Loucy (cell line): Measurements from ENCODE around the gene BLNK.
"Not testable (repeated sequence)": the region's sequence is repeated elsewhere in the genome, so short reads cannot be mapped to it uniquely, and the experiment has no call there.

Experiments used
- H2AFZ ChIP-seq: fragments of 200-600 bp; sonication (generic); 2 replicates; pipeline ENCODE4 v1.6.0; 2016; ENCODE audit warnings: antibody characterized with exemption, mild to moderate bottlenecking, low read length, moderate library complexity
- H3F3A ChIP-seq: fragments of 200-600 bp; 2 replicates; pipeline ENCODE4 v1.6.0; 2016; ENCODE audit warnings: antibody characterized with exemption, low read depth, mild to moderate bottlenecking
- H3K27me3 ChIP-seq: fragments of 200-600 bp; sonication (generic); 2 replicates; pipeline ENCODE4 v1.6.1; 2014; ENCODE audit warnings: low read length, mild to moderate bottlenecking; ENCODE audit not compliant: insufficient read depth, poor library complexity, severe bottlenecking
- H3K36me3 ChIP-seq: fragments of 200-600 bp; sonication (generic); 2 replicates; pipeline ENCODE4 v1.6.1; 2016; ENCODE audit warnings: low read length; ENCODE audit not compliant: insufficient read depth
- H3K4me1 ChIP-seq: fragments of 200-600 bp; sonication (generic); 2 replicates; pipeline ENCODE4 v1.5.1; 2014; ENCODE audit warnings: low read length, mild to moderate bottlenecking; ENCODE audit not compliant: insufficient read depth, poor library complexity, severe bottlenecking
- H3K4me2 ChIP-seq: fragments of 200-600 bp; sonication (generic); 2 replicates; pipeline ENCODE4 v1.6.0; 2014; ENCODE audit warnings: antibody characterized with exemption, low read length, low read depth, mild to moderate bottlenecking; ENCODE audit not compliant: poor library complexity, severe bottlenecking
- H3K4me3 ChIP-seq: fragments of 200-600 bp; sonication (generic); 2 replicates; pipeline ENCODE4 v1.5.1; 2014; ENCODE audit warnings: low read length, mild to moderate bottlenecking, mixed read lengths; ENCODE audit not compliant: poor library complexity, severe bottlenecking
- H3K79me2 ChIP-seq: fragments of 200-600 bp; sonication (generic); 2 replicates; pipeline ENCODE4 v1.6.1; 2014; ENCODE audit warnings: low read length; ENCODE audit not compliant: insufficient read depth
- H3K9ac ChIP-seq: fragments of 200-600 bp; sonication (generic); 2 replicates; pipeline ENCODE4 v1.6.0; 2014; ENCODE audit warnings: mild to moderate bottlenecking, low read depth, low read length, moderate library complexity; ENCODE audit not compliant: poor library complexity, severe bottlenecking
- H3K9me2 ChIP-seq: fragments of 200-600 bp; sonication (generic); replicated peaks from 2 replicates; pipeline ENCODE4 v1.6.1; 2016; ENCODE audit warnings: low read depth, low read length, mixed read lengths
- H3K9me3 ChIP-seq: fragments of 200-600 bp; sonication (generic); 2 replicates; pipeline ENCODE4 v1.6.1; 2014; ENCODE audit warnings: mild to moderate bottlenecking, antibody characterized with exemption, low read length, low read depth; ENCODE audit not compliant: insufficient read depth
- H4K20me1 ChIP-seq: fragments of 200-600 bp; sonication (generic); 2 replicates; pipeline ENCODE4 v1.6.0; 2014; ENCODE audit warnings: antibody characterized with exemption, low read length, mild to moderate bottlenecking; ENCODE audit not compliant: insufficient read depth, poor library complexity, severe bottlenecking
- EZH2phosphoT487 ChIP-seq: fragments of 200-600 bp; IDR thresholded peaks from 2 replicates; pipeline ENCODE4 v1.6.1; 2018; ENCODE audit warnings: antibody characterized with exemption, mild to moderate bottlenecking, moderate library complexity, borderline replicate concordance
- TF ChIP-seq, protein P1 (sequence below): fragments of 200-600 bp; sonication (generic); conservative IDR thresholded peaks from 2 replicates; pipeline ENCODE4 v1.5.1; 2014; ENCODE audit warnings: mild to moderate bottlenecking, antibody characterized with exemption, low read length

Gene BLNK

DNA sequence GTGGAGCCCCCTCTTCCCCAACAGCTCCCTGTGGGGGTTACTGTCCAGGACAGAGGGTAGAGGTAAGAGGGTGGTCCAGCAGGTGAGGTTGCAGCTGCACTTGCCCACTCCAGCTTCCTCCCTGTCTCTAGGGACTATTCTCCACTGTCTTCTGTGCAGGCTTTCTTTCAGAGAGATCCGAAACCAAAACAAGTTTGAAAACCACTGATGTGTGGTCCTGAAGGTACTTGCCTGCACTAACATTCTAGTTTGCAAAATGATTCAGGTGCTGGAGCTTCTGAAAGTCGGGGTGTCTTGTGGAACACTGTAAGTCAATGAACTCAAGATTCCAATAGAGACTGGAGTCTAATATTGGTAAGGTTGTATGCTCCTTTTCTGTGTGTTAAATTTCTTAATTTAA, 63.1 kb downstream of the BLNK start:
- H3K79me2 ChIP-seq = no peaks in the 10 kb centered on the region
- no peaks in the 10 kb centered on the region for H3K4me1 ChIP-seq
- no peak for TF ChIP-seq EZH2phosphoT487
- TF ChIP-seq, protein P1, sequence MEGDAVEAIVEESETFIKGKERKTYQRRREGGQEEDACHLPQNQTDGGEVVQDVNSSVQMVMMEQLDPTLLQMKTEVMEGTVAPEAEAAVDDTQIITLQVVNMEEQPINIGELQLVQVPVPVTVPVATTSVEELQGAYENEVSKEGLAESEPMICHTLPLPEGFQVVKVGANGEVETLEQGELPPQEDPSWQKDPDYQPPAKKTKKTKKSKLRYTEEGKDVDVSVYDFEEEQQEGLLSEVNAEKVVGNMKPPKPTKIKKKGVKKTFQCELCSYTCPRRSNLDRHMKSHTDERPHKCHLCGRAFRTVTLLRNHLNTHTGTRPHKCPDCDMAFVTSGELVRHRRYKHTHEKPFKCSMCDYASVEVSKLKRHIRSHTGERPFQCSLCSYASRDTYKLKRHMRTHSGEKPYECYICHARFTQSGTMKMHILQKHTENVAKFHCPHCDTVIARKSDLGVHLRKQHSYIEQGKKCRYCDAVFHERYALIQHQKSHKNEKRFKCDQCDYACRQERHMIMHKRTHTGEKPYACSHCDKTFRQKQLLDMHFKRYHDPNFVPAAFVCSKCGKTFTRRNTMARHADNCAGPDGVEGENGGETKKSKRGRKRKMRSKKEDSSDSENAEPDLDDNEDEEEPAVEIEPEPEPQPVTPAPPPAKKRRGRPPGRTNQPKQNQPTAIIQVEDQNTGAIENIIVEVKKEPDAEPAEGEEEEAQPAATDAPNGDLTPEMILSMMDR = no peak
- H3K9ac ChIP-seq = no peak overlapping the region
- H4K20me1 ChIP-seq = no peaks in the 10 kb centered on the region
- H2AFZ ChIP-seq = no peak overlapping the region
- H3F3A ChIP-seq = no peaks in the 10 kb centered on the region
- no peaks in the 10 kb centered on the region for H3K9me2 ChIP-seq
- H3K4me3 ChIP-seq = no peak overlapping the region
- no peaks in the 10 kb centered on the region for H3K9me3 ChIP-seq
- H3K36me3 ChIP-seq = no peaks in the 10 kb centered on the region
- H3K4me2 ChIP-seq = no peak overlapping the region
- H3K27me3 ChIP-seq = no peaks in the 10 kb centered on the region

DNA sequence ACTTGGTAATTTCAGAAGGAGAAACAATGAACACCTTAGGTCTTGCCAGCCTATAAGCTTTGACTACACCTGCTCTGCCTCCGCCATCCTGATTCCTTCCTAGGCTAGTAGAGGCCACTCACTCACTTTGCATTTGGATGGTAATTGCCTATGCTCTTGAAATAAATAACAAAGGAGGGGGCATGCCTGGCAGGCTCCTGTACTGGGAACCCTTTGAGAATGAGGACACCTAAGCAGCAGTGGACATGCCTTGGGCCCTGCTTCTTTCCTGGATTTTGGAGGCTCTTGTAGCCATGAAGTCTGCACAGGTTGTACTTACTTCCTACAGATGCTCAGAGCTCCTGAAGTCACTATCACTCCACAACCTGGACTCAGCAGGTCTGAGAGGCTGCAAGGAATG, 65.8 kb downstream of the BLNK start:
- Histone ChIP-seq H3K9me3 (no peaks in the 10 kb centered on the region), H2AFZ (no peak overlapping the region), H3K4me2 (no peak overlapping the region), H3K36me3 (no peaks in the 10 kb centered on the region), H3K27me3 (no peaks in the 10 kb centered on the region), H3K9ac (no peak overlapping the region), H3K79me2 (no peaks in the 10 kb centered on the region), H3K9me2 (no peaks in the 10 kb centered on the region), H3F3A (no peaks in the 10 kb centered on the region), H3K4me3 (no peak overlapping the region), H3K4me1 (no peaks in the 10 kb centered on the region), H4K20me1 (no peaks in the 10 kb centered on the region)
- no peak for TF ChIP-seq EZH2phosphoT487
- TF ChIP-seq, protein P1 = no peak

DNA sequence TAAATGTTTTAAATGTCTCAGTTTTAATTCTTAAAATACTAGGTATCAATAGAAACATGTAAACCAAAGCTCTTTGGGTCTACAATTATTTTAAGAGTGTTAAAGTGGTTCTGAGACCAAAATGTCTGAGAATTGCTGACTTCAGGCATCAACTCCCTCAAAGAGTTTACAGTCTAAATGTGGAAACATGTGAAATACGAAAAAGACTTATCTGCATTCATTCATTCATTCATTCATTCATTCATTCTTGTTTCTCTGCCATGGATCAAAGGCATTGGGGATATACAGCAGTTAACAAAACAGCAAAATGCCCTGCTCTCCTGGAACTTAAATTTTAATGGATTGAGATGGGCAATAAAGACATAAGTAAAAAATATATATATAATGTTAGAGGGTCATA, 69.8 kb downstream of the BLNK start:
- H2AFZ ChIP-seq = no peak overlapping the region
- no peaks in the 10 kb centered on the region for H3K4me1 ChIP-seq
- no peaks in the 10 kb centered on the region for H3K27me3 ChIP-seq
- TF ChIP-seq, protein P1 = no peak
- no peak for TF ChIP-seq EZH2phosphoT487
- no peak overlapping the region for H3K4me3 ChIP-seq
- no peaks in the 10 kb centered on the region for H3K9me2 ChIP-seq
- H3K79me2 ChIP-seq = no peaks in the 10 kb centered on the region
- no peaks in the 10 kb centered on the region for H4K20me1 ChIP-seq
- H3K4me2 ChIP-seq = no peak overlapping the region
- no peaks in the 10 kb centered on the region for H3K36me3 ChIP-seq
- no peaks in the 10 kb centered on the region for H3K9me3 ChIP-seq
- no peak overlapping the region for H3K9ac ChIP-seq
- no peaks in the 10 kb centered on the region for H3F3A ChIP-seq

DNA sequence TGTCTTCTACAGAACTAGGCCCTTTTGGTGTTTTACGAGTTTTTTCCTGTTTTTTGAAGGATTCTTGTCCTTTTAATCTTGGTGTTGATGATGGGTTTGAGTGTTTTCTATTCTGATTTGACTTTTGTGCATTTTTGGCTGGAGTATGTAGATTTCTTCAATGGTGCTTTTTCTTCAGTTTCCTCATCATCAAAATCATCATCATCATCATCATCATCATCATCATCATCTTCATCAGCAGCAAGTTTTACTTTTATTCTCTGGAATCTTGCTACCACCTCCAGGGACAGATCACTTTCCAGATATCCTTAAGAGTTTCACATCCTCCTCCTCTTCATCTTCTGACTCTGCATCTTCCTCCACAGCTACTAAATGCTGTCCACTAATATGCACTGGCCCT, 81.9 kb downstream of the BLNK start:
- H3K79me2 ChIP-seq, H4K20me1 ChIP-seq, H3K9me2 ChIP-seq, H3F3A ChIP-seq, H3K27me3 ChIP-seq, H3K4me1 ChIP-seq, H2AFZ ChIP-seq, H3K4me3 ChIP-seq, H3K4me2 ChIP-seq, H3K9me3 ChIP-seq, H3K9ac ChIP-seq, H3K36me3 ChIP-seq: not testable (repeated sequence)
